ENCODE measurements around the gene HACL1. TPM values are rescaled to one million over a fixed set of nuclear protein-coding genes. Genes with fewer than 3 reads are reported as not detected.
"Not testable (repeated sequence)": the region's sequence is repeated elsewhere in the genome, so short reads cannot be mapped to it uniquely, and the experiment has no call there.

HACL1 gene
- total RNA-seq, 1 donor from 2014 or later, result 18.7 TPM

- intact Hi-C loops (cut with micrococcal nuclease), result not testable (repeated sequence)
These were observed 68.8 kb downstream of the HACL1 start for GRCh38 chr3:15532614-15533013.

DNA sequence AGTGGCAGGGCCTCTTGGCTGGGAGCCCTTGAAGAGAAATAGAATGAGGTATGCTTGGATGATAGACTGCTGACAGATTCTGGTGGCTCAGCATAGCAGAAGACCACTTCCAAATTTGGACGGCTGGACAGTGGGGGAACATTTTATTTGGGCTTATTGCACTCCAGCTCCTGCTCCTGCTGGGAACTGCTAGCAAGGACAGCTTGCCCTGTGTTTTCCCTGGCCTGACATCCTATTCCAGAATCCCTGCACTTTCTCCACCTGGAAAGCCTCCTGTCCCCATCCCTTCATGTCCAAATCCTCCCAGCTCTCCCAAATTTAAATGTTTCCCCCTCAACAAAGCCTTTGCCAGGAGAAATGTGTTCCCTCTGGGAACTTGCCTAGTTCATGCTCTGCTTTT is 70.0 kb downstream of the HACL1 start:
- intact Hi-C loops (cut with micrococcal nuclease), result no loop called here

- intact Hi-C loops (cut with micrococcal nuclease), result no loop called here
These were observed 72.4 kb downstream of the HACL1 start for GRCh38 chr3:15528854-15529537.

GRCh38 chr3:15527031-15527459 is 74.3 kb downstream of the HACL1 start:
- intact Hi-C loops (cut with micrococcal nuclease), result no loop called here

GRCh38 chr3:15525790-15526189 is 75.6 kb downstream of the HACL1 start:
- intact Hi-C loops (cut with micrococcal nuclease), result no loop called here

DNA sequence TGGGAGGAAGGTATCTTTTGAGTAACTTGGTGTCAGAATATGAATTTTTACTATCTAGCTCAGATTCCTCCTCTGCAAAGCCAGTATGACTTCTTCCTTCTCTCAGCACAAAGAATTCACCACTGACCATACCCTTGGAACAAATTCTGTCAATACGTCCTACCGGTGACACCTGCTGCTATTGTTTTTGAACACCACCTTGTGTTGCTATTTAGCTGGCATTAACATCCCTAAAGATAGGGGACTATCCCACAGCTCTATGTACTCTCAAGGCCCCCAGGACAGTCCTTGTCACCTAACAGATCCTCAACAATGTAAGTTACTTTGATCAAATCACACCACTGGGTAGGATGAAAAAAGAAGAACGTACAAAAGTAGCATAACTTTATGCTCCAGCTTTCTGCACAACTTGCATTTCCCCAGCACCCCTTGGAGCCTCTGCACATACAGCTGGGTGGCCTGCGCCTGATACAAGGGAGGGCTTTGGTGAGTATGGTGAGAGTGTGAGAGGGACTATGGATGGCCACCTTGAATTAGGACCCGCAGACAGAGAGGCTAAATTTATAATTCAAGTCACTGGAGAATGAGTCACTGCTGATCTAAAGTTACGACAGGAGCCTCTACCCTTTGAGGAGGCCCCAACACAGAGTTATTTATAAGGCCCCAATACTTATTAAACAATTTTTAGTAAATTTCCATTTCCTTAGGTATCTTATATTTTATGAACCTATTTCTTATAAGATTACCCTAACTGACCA is 77.5 kb downstream of the HACL1 start:
- intact Hi-C loops (cut with micrococcal nuclease), result no loop called here

DNA sequence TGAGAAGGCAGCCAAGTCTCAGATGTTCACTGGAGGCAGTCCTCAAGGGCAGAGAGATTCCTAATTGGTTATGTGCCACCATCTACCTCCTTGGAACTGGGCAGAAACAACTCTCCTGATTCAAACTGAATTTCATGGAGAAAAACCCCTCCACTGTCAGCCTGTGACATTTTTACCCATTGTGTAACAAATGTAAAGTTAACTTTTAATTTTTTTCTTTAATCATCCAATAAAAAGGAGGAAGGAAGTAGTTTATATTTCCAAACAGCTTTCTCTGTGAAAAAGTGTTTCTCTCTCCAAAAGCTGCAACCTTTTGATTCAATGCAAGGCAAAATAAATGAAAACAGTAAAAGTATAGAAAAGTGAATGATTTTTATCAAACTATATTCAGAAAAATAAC is 79.4 kb downstream of the HACL1 start:
- intact Hi-C loops (cut with micrococcal nuclease), result no loop called here

DNA sequence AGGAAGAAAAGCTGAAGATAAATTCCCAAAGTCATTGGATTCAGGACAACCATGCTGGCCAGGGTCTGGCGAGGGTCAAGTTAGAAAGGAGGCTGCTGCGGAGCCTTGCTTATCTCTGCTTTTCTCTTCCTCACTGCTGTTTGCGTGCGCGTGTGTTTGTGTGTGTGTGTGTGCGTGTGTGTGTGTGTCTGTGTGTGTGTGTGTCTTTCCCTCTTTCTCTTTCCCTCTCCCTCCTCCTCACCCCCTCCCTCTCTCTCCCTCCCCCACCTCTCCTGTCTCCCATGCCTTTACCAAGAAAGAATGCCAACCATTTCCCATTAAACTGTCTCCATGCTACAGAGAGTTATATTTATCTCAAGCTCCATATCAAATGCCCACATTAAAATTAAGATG is 79.8 kb downstream of the HACL1 start, which contains the start of gene COLQ:
TSS of gene COLQ (minus strand) at position 134 of the 393 bp plus-strand sequence. CDS start at position 53, 81 bp downstream.
- intact Hi-C loops (cut with micrococcal nuclease), result no loop called here

DNA sequence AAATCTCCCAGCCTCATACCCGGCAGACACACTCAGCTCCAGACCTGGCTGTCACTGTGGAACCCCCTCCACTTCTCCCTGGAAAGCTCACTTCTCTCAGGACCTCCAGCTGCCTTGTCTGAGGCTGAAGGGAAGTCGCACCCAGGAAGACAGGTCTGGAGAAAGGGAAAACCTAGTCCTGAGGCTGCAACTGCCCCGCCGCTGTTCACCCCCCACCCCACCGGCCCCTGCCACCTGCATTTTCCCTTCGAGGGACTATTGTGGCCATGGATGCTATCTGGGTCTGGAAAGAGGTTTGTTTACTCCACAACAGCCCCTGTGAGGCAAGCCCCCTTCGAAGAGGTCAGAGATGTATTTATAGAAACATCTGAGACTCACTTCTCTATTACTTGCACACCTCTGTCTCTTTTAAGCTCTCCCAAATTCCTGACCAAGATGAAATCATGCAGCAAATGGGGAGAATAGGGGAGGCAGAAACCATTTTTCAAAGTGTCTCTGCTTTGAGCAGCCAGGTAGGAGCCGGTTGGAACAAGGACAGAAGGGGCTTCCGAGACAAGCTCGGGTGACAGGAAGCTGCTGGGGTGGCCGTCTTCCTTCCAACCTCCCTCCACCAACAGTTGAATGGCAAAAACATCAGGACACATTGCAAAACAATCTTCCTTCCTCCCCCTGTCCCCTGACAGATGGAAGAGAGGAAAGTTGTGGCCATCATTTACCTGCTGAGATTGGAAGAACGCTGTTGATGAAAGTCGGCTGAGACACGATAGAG is 80.4 kb downstream of the HACL1 start:
- intact Hi-C loops (cut with micrococcal nuclease), result no loop called here

GRCh38 chr3:15520185-15520584 is 81.2 kb downstream of the HACL1 start:
- intact Hi-C loops (cut with micrococcal nuclease), result no loop called here

DNA sequence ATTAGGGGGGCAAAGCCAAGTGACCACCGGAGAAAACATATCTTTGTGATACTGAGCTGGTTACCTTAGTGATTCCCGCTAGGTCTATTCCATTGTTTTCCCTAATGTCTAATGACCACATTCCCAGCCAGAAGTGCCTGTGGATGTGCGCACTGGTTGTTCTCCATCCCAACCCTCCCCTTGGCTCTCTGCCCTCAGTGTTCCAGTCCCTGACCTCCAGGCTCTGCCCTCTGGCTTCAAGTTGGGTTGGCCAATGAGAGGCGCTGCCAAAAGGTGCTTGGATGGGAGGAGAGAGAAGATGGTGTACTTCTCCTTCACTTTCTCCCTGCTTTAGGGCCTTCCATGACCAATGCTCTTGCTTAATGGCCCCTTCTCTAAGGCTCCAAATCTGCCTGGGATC is 82.3 kb downstream of the HACL1 start:
- intact Hi-C loops (cut with micrococcal nuclease), result no loop called here

- intact Hi-C loops (cut with micrococcal nuclease), result no loop called here
These were observed 86.6 kb downstream of the HACL1 start for GRCh38 chr3:15514663-15515340.

DNA sequence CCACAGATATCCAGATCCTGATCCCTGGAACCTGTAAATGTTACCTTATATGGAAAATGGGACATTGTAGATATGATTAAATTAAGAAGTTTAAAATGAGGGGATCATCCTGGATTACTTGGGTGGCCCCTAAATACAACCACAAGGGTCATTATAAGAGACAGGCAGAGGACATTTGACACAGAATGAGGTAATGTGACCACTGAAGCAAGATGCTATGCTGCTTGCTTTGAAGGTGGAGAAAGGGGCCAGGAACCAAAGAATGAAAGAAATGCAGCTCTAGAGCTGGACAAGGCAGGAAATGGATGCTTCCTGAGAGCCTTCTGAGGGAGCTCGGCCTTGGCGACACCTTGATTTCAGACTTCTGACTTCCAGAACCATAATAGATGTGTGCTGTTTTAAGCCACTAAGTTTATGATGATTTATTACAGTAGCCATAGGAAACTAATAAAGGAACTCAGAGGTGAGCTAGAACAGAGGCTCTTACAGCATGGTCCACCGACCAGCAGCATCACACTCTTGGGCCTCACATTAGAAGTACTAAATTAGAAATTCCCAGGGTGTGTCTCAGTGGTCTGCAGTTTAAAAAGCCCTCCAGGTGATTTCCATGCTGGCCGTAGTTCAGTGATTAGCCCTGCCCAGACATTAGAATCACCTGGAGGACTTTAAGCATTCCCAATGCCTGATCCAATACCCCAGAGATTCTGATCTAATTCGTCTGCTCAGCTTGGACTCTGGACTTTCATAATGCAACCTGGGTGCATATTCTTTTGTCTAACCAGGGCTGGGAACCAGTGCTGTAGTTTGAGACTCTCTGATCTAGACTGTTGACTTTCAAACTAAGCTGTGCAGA is 87.3 kb downstream of the HACL1 start:
- intact Hi-C loops (cut with micrococcal nuclease), result no loop called here

DNA sequence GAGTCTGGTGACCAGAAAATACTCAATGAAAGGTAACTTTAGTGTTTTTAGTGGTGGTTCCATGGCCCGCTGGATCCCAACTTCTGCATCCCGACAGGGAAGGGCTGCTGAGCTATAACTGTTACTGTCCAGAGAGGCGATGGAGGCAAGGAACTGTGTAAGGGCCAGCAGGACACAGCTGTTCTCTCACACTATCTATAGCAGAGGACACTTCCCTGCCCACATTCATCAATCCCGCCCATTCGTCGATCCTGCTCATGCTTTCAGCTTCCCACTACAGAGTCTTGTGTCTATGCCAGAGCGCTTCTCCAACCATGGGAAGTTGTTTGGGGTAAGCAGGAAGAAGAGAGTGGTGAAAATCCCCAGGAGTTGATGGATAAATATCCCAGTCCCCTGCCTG is 88.3 kb downstream of the HACL1 start:
- intact Hi-C loops (cut with micrococcal nuclease), result no loop called here

GRCh38 chr3:15512166-15512565 is 89.2 kb downstream of the HACL1 start:
- intact Hi-C loops (cut with micrococcal nuclease), result no loop called here

GRCh38 chr3:15511156-15511555 is 90.2 kb downstream of the HACL1 start:
- intact Hi-C loops (cut with micrococcal nuclease), result no loop called here
